SU-DHL-6 (cell line): Measurements from ENCODE around the gene KITLG.

ENCODE experiments used
- EZH2phosphoT487 ChIP-seq: fragments of 200-600 bp; sonication (generic), shearing (Covaris generic); conservative IDR thresholded peaks from 2 replicates; pipeline ENCODE4 v1.6.1; 2018; ENCODE audit warnings: mild to moderate bottlenecking, antibody characterized with exemption, low read length, moderate library complexity, mixed read lengths
- TF ChIP-seq, protein P1 (sequence below): fragments of 200-600 bp; sonication (generic); IDR thresholded peaks from one replicate; pipeline ENCODE4 v1.5.1; 2017; ENCODE audit warnings: antibody characterized with exemption, mild to moderate bottlenecking, low read length, moderate library complexity; ENCODE audit not compliant: insufficient read depth, poor library complexity, severe bottlenecking

- TF ChIP-seq, protein P1, sequence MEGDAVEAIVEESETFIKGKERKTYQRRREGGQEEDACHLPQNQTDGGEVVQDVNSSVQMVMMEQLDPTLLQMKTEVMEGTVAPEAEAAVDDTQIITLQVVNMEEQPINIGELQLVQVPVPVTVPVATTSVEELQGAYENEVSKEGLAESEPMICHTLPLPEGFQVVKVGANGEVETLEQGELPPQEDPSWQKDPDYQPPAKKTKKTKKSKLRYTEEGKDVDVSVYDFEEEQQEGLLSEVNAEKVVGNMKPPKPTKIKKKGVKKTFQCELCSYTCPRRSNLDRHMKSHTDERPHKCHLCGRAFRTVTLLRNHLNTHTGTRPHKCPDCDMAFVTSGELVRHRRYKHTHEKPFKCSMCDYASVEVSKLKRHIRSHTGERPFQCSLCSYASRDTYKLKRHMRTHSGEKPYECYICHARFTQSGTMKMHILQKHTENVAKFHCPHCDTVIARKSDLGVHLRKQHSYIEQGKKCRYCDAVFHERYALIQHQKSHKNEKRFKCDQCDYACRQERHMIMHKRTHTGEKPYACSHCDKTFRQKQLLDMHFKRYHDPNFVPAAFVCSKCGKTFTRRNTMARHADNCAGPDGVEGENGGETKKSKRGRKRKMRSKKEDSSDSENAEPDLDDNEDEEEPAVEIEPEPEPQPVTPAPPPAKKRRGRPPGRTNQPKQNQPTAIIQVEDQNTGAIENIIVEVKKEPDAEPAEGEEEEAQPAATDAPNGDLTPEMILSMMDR: no peak
- TF ChIP-seq EZH2phosphoT487: no peak
Observed at GRCh38 chr12:88496429-88496828, 83.8 kb downstream of the KITLG start.
